CD14-positive monocyte (primary cell): ENCODE data around the gene EEA1. TPM values are rescaled to one million over a fixed set of nuclear protein-coding genes. Genes with fewer than 3 reads are reported as not detected.

ENCODE experiments used
- DNase-seq, 3 donors: peaks; one replicate each; pipeline ENCODE4 v3.0.0-alpha.2; 2011 to 2022
- H2AFZ ChIP-seq: 2 replicates; pipeline ENCODE4 v1.6.0; 2012; ENCODE audit warnings: mild to moderate bottlenecking, low read depth, low read length, inconsistent platforms; ENCODE audit not compliant: insufficient read depth, poor library complexity, severe bottlenecking
- H3K27ac ChIP-seq, 2 donors: 1 replicate in 1 of 2; 2 replicates in 1 of 2; pipeline ENCODE4 v1.5.1; 2012 to 2013; ENCODE audit warnings: low read length in 2 of 2, control low read depth in 1 of 2, inconsistent platforms in 1 of 2, low read depth in 1 of 2, mild to moderate bottlenecking in 1 of 2
- H3K27me3 ChIP-seq, 2 donors: one replicate each; pipeline versions ENCODE4 v1.6.0 to v1.6.1; 2011 to 2013; ENCODE audit warnings: low read length in 2 of 2; ENCODE audit not compliant: control insufficient read depth in 2 of 2, insufficient read depth in 2 of 2
- H3K36me3 ChIP-seq, 2 donors: replicated peaks in 1 of 2; 1 replicate in 1 of 2; 2 replicates in 1 of 2; pipeline versions ENCODE4 v1.5.1 to v1.6.1; 2012 to 2013; ENCODE audit warnings: low read length in 2 of 2, control low read depth in 1 of 2, inconsistent platforms in 1 of 2, mild to moderate bottlenecking in 1 of 2; ENCODE audit not compliant: insufficient read depth in 2 of 2, control insufficient read depth in 1 of 2
- H3K4me1 ChIP-seq, 2 donors: 1 replicate in 1 of 2; 2 replicates in 1 of 2; pipeline versions ENCODE4 v1.5.1 to v1.6.1; 2012 to 2013; ENCODE audit warnings: low read length in 2 of 2, control low read depth in 1 of 2, inconsistent platforms in 1 of 2, mild to moderate bottlenecking in 1 of 2, moderate library complexity in 1 of 2; ENCODE audit not compliant: insufficient read depth in 2 of 2, control insufficient read depth in 1 of 2
- H3K4me2 ChIP-seq: replicated peaks from 2 replicates; pipeline ENCODE3; 2012; ENCODE audit warnings: low read length, moderate library complexity, mild to moderate bottlenecking; ENCODE audit not compliant: poor library complexity, severe bottlenecking; ENCODE audit errors: extremely low read depth
- H3K4me3 ChIP-seq, 3 experiments: fragments of 200-600 bp in 1 of 3; sonication (generic) in 1 of 3; replicated peaks in 1 of 3; 1 replicate in 2 of 3; 2 replicates in 1 of 3; pipeline ENCODE4 v1.5.1; 2011 to 2013; ENCODE audit warnings: low read length in 3 of 3, mild to moderate bottlenecking in 3 of 3, control low read depth in 2 of 3, low read depth in 2 of 3, inconsistent platforms in 1 of 3, moderate library complexity in 1 of 3
- H3K79me2 ChIP-seq: 2 replicates; pipeline ENCODE4 v1.6.0; 2012; ENCODE audit warnings: mild to moderate bottlenecking, control low read depth, inconsistent platforms, low read length, moderate library complexity; ENCODE audit not compliant: insufficient read depth
- H3K9ac ChIP-seq: 2 replicates; pipeline ENCODE4 v1.6.0; 2017; ENCODE audit warnings: low read length, mild to moderate bottlenecking; ENCODE audit not compliant: insufficient read depth, poor library complexity, severe bottlenecking
- H3K9me3 ChIP-seq, 2 donors: replicated peaks in 1 of 2; 1 replicate in 1 of 2; 2 replicates in 1 of 2; pipeline versions ENCODE4 v1.5.1 to v1.6.1; 2012 to 2013; ENCODE audit warnings: low read length in 2 of 2, control low read depth in 1 of 2; ENCODE audit not compliant: control insufficient read depth in 1 of 2, insufficient read depth in 1 of 2
- H4K20me1 ChIP-seq: 2 replicates; pipeline ENCODE4 v1.6.0; 2012; ENCODE audit warnings: mild to moderate bottlenecking, low read length, control low read depth, moderate library complexity; ENCODE audit not compliant: insufficient read depth
- H3K27ac Mint-ChIP-seq, 7 donors: one replicate each; pipeline ENCODE4 v1.8.0; 2020; ENCODE audit warnings: mild to moderate bottlenecking in 7 of 7, mixed read lengths in 7 of 7, moderate library complexity in 6 of 7, inconsistent platforms in 2 of 7
- H3K27me3 Mint-ChIP-seq, 3 donors: one replicate each; pipeline ENCODE4 v1.8.0; 2021 to 2022; ENCODE audit warnings: low read depth in 3 of 3, mild to moderate bottlenecking in 3 of 3, mixed read lengths in 3 of 3, moderate library complexity in 3 of 3, inconsistent platforms in 1 of 3
- H3K36me3 Mint-ChIP-seq, 2 donors: one replicate each; pipeline ENCODE4 v1.8.0; 2020; ENCODE audit warnings: mixed read lengths in 2 of 2, inconsistent platforms in 1 of 2, mild to moderate bottlenecking in 1 of 2
- H3K4me1 Mint-ChIP-seq: one replicate; pipeline ENCODE4 v1.8.0; 2020; ENCODE audit warnings: mild to moderate bottlenecking, mixed read lengths
- H3K4me3 Mint-ChIP-seq, 2 donors: one replicate each; pipeline ENCODE4 v1.8.0; 2020; ENCODE audit warnings: mild to moderate bottlenecking in 2 of 2, mixed read lengths in 2 of 2, moderate library complexity in 1 of 2
- H3K9me3 Mint-ChIP-seq, 7 donors: one replicate each; pipeline ENCODE4 v1.8.0; 2020 to 2022; ENCODE audit warnings: mixed read lengths in 7 of 7, mild to moderate bottlenecking in 6 of 7, moderate library complexity in 6 of 7, inconsistent platforms in 2 of 7
- CTCF ChIP-seq: fragments of 200-600 bp; IDR thresholded peaks from one replicate; pipeline ENCODE4 v1.8.0; 2022; ENCODE audit warnings: antibody characterized with exemption, mild to moderate bottlenecking
- WGBS: methylation state at CpG from one replicate; pipeline ENCODE4 v1.1.5; 2013; ENCODE audit warnings: missing lambda C conversion rate; ENCODE audit not compliant: insufficient coverage; 5-methylcytosine and 5-hydroxymethylcytosine counted together
- intact Hi-C, 2 donors: fragments of 100-400 bp; cut with micrococcal nuclease; formaldehyde crosslinking; loops; one replicate each; pipeline versions ENCODE4 v1.15.0 to v1.15.1; 2023
- polyA plus RNA-seq, 3 donors: library from polyadenylated mRNA; depleted of rRNA in 1 of 3; unstranded in 2 of 3; stranded (reverse) in 1 of 3; fragments of 300-500 nt in 2 of 3; fragments of >200 nt in 1 of 3; fragmentation: Illumina TruSeq in 2 of 3; gene quantifications; 1 replicate in 2 of 3; 2 replicates in 1 of 3; pipeline ENCODE4 v1.2.3, GENCODE V29; 2012 to 2021

Gene EEA1
- polyA plus RNA-seq, 3 donors, result 3.0 to 10.7 (median 3.6) TPM

GRCh38 chr12:92739113-92739512 lies 190.0 kb downstream of the EEA1 start:
- peaks cover 0 to 1% of the 10 kb centered on the region in 2 donors for H3K36me3 Mint-ChIP-seq
- Histone ChIP-seq H3K27me3 (no peaks in the 10 kb centered on the region), H3K9me3 (no peaks in the 10 kb centered on the region), H3K4me1 (peaks cover 4 to 6% of the 10 kb centered on the region in 2 donors), H2AFZ (no peak overlapping the region), H3K4me2 (no peak overlapping the region), H3K36me3 (no peaks in the 10 kb centered on the region), H3K9ac (no peak overlapping the region), H3K79me2 (no peaks in the 10 kb centered on the region), H4K20me1 (no peaks in the 10 kb centered on the region), H3K27ac (no peak overlapping the region), H3K4me3 (no peak overlapping the region)
- no peak for DNase-seq
- H3K4me1 Mint-ChIP-seq, result peaks cover 18% of the 10 kb centered on the region
- WGBS, result 100% methylated on average over 2 of the region's 4 CpGs
- intact Hi-C loops, result no loop called here
- no peak overlapping the region for H3K4me3 Mint-ChIP-seq
- H3K27me3 Mint-ChIP-seq, result peaks cover 0 to 3% (median 0%) of the 10 kb centered on the region in 3 donors
- no peak overlapping the region for H3K27ac Mint-ChIP-seq
- H3K9me3 Mint-ChIP-seq, result peaks cover 0 to 3% (median under 1%) of the 10 kb centered on the region in 7 donors
- TF ChIP-seq CTCF, result no peak

- H3K9me3 Mint-ChIP-seq, result peaks cover 0 to 3% (median 0%) of the 10 kb centered on the region in 7 donors
- peaks cover 0 to 3% (median 0%) of the 10 kb centered on the region in 3 donors for H3K27me3 Mint-ChIP-seq
- Histone ChIP-seq H3K9me3 (no peaks in the 10 kb centered on the region), H2AFZ (no peak overlapping the region), H3K4me2 (no peak overlapping the region), H3K27ac (no peak overlapping the region), H3K4me1 (peaks cover 4 to 6% of the 10 kb centered on the region in 2 donors), H3K79me2 (no peaks in the 10 kb centered on the region), H3K27me3 (no peaks in the 10 kb centered on the region), H4K20me1 (no peaks in the 10 kb centered on the region), H3K9ac (no peak overlapping the region), H3K36me3 (no peaks in the 10 kb centered on the region), H3K4me3 (no peak overlapping the region)
- TF ChIP-seq CTCF, result no peak
- no peak for DNase-seq
- WGBS, result 93% methylated on average over 4 of the region's 7 CpGs
- intact Hi-C loops, result no loop called here
- H3K36me3 Mint-ChIP-seq, result peaks cover 0 to 1% of the 10 kb centered on the region in 2 donors
- H3K4me1 Mint-ChIP-seq, result peaks cover 18% of the 10 kb centered on the region
- no peak overlapping the region for H3K27ac Mint-ChIP-seq
- no peak overlapping the region for H3K4me3 Mint-ChIP-seq
These were observed 190.9 kb downstream of the EEA1 start for GRCh38 chr12:92737855-92738850.
